HG02981 (cell line): ENCODE data around the gene GAREM1.
"Not testable (repeated sequence)": the region's sequence is repeated elsewhere in the genome, so short reads cannot be mapped to it uniquely, and the experiment has no call there.

Experiments
- ATAC-seq: cut with Tn5 transposase; IDR thresholded peaks from one replicate; pipeline ENCODE4 v1.9.1; 2021; ENCODE audit warnings: mild to moderate bottlenecking, moderate library complexity; ENCODE audit not compliant: unreplicated experiment

The GAREM1 gene

GRCh38 chr18:32372047-32372380 lies 98.7 kb downstream of the GAREM1 start:
- no peak for ATAC-seq

GRCh38 chr18:32371384-32371783 lies 99.3 kb downstream of the GAREM1 start:
- no peak for ATAC-seq

- no peak for ATAC-seq
Measured at GRCh38 chr18:32368991-32369390, 101.7 kb downstream of the GAREM1 start.

DNA sequence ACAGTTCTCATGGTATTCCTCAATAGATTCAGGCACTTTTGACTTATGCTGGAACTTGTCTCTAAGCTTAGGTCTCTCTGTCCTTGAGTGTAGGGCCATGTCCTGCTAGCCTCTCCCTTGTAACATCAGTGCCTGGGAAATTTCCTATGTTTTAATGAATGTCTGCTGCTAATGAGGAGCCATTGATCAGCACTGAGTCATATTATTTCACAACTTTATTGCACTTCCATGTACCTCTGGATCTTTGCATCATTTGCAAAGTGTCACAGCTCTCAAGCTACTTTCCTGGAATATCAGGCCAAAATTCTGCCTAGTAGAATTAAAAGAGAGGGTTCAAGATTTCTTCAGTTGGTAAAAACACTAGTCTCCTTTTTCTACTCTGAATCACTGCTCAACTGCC lies 102.5 kb downstream of the GAREM1 start:
- no peak for ATAC-seq

- no peak for ATAC-seq
Measured at GRCh38 chr18:32366586-32367538, 103.8 kb downstream of the GAREM1 start.

DNA sequence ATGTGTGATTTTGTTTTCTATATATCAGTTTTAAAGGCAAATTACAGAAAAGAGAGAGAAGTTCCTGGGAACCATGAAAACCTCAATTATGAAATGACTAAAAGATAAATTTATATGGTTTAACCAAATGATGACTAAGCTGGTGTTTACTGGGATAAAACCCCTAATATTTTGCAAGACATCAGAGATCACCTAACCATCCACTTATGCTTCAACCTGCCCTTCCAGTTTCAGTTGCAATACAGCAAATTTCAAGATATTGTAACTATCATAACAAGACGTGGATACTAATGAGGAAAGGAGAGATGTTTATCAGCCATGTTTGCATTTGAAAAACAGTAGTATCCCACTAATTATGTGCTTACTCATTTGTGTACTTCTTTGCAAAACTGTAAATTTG lies 108.2 kb downstream of the GAREM1 start:
- no peak for ATAC-seq

DNA sequence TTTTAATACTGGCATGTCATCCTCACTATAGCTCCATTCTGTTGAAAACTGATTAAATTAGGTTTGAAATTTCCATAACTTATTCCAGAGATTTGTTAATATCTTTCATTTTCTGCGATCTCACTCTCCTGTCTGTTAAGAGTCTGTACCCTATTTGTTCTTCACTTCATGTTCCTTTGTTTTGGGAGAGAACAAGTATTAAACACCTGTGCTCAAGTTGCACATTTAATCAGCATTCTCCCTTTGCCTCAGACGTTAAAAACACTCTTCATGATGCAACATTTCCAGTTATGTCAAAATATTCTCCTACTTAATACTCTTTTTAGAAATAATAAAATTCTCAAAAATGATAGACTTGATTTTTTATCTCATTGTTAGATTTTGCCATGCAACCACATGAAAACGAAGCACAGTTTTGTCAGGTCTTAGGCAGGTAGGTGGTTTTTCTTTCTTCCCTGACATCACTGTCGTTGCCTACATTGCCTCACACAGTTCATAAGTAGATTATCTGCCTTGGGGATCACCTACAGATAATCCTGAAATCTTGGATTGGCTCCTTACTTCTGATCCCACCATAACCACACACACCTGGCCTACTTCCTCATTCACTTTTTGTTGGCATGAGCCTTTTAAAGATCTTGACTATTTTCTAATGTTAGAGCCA lies 109.9 kb downstream of the GAREM1 start:
- ATAC-seq = no peak

DNA sequence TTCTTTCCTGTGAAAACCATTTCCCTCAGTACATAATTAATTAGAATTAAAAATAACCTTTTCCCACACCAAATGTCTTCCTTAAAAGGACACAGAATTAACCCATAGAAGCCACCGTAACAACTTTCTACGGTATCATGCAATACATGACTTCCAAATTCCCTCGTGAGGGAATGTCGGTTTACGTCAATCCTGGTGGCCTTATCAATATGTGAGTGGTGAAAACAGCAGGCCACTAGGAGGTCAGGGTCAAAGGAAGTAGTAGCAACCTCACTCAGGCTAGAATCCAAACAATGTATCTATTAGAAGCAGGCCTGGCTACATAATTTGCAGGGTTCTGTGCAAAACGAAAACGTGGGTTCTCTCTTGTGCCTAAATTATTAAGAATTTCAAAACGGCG lies 112.2 kb downstream of the GAREM1 start:
- no peak for ATAC-seq

- ATAC-seq = no peak
Measured at GRCh38 chr18:32358075-32358474, 112.6 kb downstream of the GAREM1 start.

DNA sequence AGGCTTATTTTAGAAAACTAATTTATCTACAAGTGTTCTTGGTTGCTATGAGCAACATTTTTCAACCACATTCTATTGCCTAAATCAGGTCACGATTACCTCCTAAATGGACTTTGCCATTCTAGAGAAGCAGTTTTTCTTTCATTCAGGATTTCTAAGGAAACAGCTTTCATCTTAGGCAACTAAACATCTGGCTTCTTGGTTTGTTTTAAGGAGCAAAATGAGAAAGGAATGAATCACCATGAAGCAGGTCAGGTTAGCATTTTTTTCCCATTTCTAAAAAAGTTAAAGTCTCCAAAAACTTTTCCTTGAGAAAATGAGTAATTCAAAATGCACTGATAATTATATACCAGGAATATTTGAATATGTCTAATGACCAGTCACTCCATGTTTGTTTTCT lies 114.8 kb downstream of the GAREM1 start:
- ATAC-seq = no peak

DNA sequence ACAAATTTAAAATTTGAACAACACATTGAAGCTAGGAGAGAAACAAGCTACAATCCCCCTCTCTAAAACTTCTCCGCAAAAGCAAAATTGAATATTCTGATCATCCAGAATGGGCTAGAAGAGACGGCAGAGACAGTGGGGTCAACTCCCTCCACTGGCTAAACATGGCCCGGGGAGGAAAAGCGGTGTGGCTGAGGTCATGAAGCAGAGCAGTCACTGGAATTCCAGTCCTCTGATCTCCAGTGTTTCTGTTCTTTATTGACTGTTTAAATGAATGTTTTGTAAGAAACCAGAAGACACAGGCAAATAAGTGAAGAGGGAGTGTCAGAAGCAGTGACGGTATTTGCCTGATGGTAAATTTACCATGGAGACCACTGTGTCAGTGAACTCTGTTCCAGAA lies 116.2 kb downstream of the GAREM1 start:
- ATAC-seq = no peak

GRCh38 chr18:32353257-32353656 lies 117.4 kb downstream of the GAREM1 start:
- ATAC-seq = no peak

DNA sequence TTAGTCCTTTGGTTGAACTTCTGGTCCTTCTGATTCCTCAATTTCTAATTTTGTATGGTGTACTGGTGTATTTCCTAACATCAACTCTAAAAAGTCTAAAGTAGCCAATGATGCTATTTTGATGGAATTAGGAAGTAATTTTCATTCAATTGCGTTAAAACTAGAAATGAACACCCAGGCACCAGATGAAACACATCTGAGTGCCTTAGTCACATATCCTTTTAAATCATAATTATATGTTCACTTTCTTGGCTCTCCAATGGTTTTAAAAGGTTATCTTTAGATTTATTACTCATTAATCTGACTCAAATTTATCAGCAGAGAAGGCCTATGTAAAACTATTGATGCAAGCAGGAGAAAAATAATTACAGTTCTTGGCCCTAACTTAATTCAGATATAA lies 119.7 kb downstream of the GAREM1 start:
- no peak for ATAC-seq

DNA sequence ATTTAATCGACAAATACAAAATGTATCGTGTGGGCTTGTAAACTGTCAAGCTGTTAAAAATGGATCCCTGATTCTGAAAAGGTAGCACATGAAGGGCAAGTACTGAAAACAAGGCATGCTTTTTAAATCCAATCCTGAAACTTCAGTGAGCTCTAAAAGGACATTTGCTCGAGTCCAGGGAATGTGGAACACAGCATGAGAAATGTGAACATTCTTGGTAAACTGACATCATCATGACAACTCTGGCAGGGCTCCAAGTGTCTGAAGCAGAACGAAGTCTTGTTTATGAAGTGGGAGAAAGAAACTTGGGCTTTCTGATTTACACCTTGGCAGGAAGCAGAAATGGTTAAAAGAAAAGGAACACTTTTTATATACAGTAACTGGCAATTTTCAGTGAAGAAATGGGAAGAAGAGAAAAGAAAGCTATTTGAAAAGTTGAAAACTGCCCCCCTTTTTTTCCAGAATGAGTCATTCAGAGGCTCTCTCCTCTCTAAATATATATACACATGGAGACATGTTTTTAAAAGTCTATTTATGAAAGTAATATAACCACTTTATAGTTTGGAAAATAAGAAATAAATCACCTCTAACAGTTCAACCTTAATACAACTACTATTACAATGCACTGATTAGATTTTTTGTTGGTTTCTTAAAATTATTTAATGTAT lies 120.8 kb downstream of the GAREM1 start:
- no peak for ATAC-seq

DNA sequence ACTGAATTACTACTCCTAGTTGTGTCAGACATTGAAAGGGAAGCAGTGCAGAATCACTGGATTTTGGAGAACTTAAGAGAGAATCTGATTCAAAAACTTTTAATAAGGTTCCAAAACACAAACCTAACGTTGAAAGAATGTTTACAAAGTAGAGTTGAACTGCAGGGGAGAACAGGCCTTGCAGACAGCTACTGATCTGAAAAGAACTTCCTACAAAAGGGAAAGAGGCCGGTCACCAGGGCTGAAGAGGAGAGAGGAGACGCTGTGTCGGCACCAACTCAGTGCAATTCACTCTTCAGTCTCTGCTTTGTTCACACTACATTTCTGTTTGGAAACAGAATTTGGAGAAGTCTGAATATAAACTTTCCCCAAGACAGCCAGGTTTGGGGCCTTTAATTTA lies 124.0 kb downstream of the GAREM1 start:
- ATAC-seq = no peak

- no peak for ATAC-seq
Measured at GRCh38 chr18:32343634-32344033, 127.0 kb downstream of the GAREM1 start.

- ATAC-seq = not testable (repeated sequence)
Measured at GRCh38 chr18:32341112-32341511, 129.6 kb downstream of the GAREM1 start.

GRCh38 chr18:32339045-32339444 lies 131.6 kb downstream of the GAREM1 start:
- no peak for ATAC-seq

- ATAC-seq = no peak
Measured at GRCh38 chr18:32337821-32338220, 132.9 kb downstream of the GAREM1 start.

DNA sequence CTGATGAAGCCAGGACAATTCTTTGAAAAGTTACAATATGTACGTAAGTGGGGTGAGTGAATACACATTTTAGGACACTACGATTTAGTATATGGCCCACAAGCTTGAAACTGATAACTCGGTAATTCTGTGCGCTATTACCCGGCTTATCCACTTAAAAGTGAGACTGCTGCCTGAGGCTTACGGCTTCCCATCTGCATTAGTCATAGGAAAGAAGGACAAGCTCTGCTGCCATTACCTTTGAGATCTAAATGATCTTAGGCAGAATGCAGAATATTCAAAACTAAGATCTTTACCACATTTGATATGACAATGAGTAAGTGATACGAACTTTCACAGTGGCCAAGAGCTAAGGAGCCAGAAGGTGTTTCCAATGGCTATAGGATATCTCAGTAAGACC lies 133.3 kb downstream of the GAREM1 start:
- ATAC-seq = no peak

DNA sequence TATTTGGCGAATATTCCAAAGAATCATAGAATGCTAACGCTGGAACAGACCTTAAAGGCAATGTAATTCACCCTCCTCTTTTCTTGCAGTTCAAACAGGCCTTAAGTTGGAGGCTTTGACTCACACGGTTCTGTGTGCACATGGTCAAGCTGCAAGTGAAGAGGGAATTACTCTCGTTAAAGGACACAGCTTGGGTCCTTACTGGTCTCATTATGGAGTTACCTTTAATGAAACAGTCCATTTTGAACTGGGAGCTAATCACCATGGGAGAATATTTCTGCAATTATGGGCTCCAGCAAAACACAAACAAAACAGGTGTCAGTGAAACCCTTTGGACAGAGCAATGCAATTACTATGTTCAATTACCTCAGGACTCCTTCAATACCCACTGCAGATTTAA lies 135.5 kb downstream of the GAREM1 start:
- ATAC-seq = no peak

DNA sequence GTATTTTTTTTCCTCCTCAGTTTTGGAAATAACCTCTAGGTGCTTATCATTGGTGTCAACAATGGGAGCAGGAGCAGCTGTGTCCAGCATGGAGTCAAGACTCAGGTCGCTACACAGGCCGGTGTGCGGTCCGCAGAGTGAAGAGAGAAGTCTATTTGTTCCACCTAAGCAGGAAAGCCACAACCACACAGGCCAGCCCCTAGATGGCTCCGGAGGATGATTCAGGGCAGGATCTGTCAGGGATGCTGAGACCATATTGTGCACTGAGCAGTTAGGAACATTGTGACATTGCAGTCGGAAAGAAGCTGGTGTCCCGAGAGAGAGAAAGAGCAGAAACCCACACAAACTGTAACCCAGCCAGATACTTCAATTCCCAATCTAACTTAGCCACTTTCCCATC lies 136.9 kb downstream of the GAREM1 start:
- no peak for ATAC-seq
